Neural progenitor cell (in vitro differentiated cells): ENCODE data around the gene STRA6.

Source experiments
- CTCF ChIP-seq: fragments of 200-600 bp; sonication (generic); IDR thresholded peaks from 2 replicates; pipeline ENCODE4 v1.5.1; 2017; ENCODE audit warnings: antibody characterized with exemption, mild to moderate bottlenecking
- EZH2 ChIP-seq: fragments of 200-600 bp; sonication (generic); IDR thresholded peaks from 2 replicates; pipeline ENCODE4 v1.6.1; 2017; ENCODE audit warnings: antibody characterized with exemption, mild to moderate bottlenecking, moderate library complexity

- TF ChIP-seq CTCF = no peak
- no peak for TF ChIP-seq EZH2
These were observed 34.7 kb downstream of the STRA6 start for GRCh38 chr15:74167891-74168331.
